DOHH2 (cell line): Measurements from ENCODE around the gene PRMT7.

Source experiments
- CTCF ChIP-seq: fragments of 200-600 bp; sonication (generic); IDR thresholded peaks from one replicate; pipeline ENCODE4 v1.5.1; 2014; ENCODE audit warnings: antibody characterized with exemption, mild to moderate bottlenecking, low read depth, low read length; ENCODE audit not compliant: poor library complexity, severe bottlenecking
- EZH2phosphoT487 ChIP-seq: fragments of 200-600 bp; sonication (generic); IDR thresholded peaks from 2 replicates; pipeline ENCODE4 v1.6.1; 2017; ENCODE audit warnings: borderline replicate concordance, mild to moderate bottlenecking, antibody characterized with exemption, low read length, moderate library complexity, mixed read lengths

GRCh38 chr16:68296693-68297092 is 14.1 kb upstream of the PRMT7 start:
- TF ChIP-seq CTCF (no peak), EZH2phosphoT487 (no peak)
